ENCODE data around the gene CADPS.

Gene CADPS

DNA sequence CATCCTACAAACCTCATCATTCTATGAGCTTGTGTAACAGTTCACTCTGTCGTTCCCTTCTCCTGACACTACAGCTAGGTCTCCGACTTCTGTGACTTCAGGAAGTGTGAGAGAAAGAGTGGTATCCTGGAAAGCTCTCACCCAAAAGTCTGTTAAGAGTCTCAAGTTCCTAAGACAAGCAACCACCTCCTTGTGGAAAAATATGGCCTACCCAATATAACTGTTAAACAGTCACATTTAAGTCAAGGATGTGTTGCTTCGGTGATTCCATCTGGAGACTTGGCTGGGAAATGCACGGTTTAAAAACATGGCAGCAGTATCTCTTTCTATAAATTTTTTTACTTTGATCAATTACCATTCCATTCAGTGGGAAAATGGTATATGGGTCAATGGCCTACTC lies 515.7 kb downstream of the CADPS start:
- TF ChIP-seq, protein P1, sequence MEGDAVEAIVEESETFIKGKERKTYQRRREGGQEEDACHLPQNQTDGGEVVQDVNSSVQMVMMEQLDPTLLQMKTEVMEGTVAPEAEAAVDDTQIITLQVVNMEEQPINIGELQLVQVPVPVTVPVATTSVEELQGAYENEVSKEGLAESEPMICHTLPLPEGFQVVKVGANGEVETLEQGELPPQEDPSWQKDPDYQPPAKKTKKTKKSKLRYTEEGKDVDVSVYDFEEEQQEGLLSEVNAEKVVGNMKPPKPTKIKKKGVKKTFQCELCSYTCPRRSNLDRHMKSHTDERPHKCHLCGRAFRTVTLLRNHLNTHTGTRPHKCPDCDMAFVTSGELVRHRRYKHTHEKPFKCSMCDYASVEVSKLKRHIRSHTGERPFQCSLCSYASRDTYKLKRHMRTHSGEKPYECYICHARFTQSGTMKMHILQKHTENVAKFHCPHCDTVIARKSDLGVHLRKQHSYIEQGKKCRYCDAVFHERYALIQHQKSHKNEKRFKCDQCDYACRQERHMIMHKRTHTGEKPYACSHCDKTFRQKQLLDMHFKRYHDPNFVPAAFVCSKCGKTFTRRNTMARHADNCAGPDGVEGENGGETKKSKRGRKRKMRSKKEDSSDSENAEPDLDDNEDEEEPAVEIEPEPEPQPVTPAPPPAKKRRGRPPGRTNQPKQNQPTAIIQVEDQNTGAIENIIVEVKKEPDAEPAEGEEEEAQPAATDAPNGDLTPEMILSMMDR (IDR thresholded peaks at IDR 0.05; ENCODE audit: low read depth, low read length, missing control alignments): no peak
- DNase-seq (ENCODE audit: low read depth): no peak
- in situ Hi-C loops (cut with HindIII; ENCODE audit: low sequenced_read_pairs): no loop called here
- H3K4me3 ChIP-seq (ENCODE audit: low read depth, low read length): no peak overlapping the region

- no peak for DNase-seq (ENCODE audit: low read depth)
- in situ Hi-C loops (cut with HindIII; ENCODE audit: low sequenced_read_pairs): no loop called here
- H3K4me3 ChIP-seq (ENCODE audit: low read depth, low read length): no peak overlapping the region
- TF ChIP-seq, protein P1 (IDR thresholded peaks at IDR 0.05; ENCODE audit: low read depth, low read length, missing control alignments): no peak
Measured at GRCh38 chr3:62356356-62356755, 518.9 kb downstream of the CADPS start.

DNA sequence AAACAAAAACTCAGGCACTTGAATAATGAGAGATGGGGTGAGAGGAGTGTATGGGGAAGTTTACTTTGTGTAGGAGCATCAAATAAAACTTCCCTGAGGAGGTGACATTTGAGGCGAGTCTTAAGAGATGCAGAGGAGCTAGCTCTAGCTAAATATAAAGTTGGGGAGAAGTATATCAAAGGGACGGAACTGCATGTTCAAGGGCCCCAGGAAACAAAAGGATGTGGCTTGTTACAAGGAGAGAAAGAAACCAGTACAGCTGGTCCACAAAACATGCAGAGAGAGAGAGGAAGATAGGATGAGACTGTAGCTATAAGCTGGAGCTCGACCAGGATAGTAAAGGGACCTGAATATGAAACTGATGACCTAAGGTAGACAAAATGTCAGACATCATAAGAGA lies 519.5 kb downstream of the CADPS start:
- H3K4me3 ChIP-seq (ENCODE audit: low read depth, low read length): no peak overlapping the region
- DNase-seq (ENCODE audit: low read depth): no peak
- TF ChIP-seq, protein P1 (IDR thresholded peaks at IDR 0.05; ENCODE audit: low read depth, low read length, missing control alignments): no peak
- in situ Hi-C loops (cut with HindIII; ENCODE audit: low sequenced_read_pairs): no loop called here
